ENCODE results near the gene HRK. TPM values are rescaled to one million over a fixed set of nuclear protein-coding genes. Genes with fewer than 3 reads are reported as not detected.

The HRK gene
- total and polyA plus RNA-seq, 7 experiments from 2014 or later = 1.1 TPM; not detected in 6

DNA sequence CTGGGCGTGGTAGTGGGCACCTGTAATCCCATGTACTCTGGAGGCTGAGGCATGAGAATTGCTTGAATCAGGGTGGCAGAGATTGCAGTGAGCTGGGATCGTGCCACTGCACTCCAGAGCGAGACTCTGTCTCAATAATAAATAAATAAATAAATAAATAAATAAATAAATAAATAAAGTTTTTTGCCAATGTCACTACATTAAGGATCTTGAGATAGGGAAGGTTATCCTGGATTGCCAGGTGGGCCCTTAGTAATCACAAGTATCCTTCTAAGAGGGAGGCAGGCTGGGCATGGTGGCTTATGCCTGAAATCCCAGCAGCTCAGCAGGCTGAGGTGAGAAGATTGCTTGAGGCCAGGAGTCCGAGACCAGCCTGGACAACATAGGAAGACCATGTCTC, 25.0 kb upstream of the HRK start:
- H3K27ac Mint-ChIP-seq = no peak overlapping the region
- Histone ChIP-seq H3K4me1 (ENCODE audit: control insufficient read depth in 2 of 2, insufficient read depth in 2 of 2, low read length in 2 of 2) (no peaks in the 10 kb centered on the region), H3K36me3 (ENCODE audit: control insufficient read depth in 2 of 3, insufficient read depth in 3 of 3, low read length in 3 of 3) (no peaks in the 10 kb centered on the region), H3K4me3 (ENCODE audit: low read length) (no peak overlapping the region), H3K9me3 (ENCODE audit: control insufficient read depth in 2 of 3, low read length in 3 of 3) (no peaks in the 10 kb centered on the region), H3K27ac (ENCODE audit: low read depth, low read length) (no peak overlapping the region), H3K27me3 (ENCODE audit: control insufficient read depth in 2 of 2, insufficient read depth in 2 of 2, low read length in 2 of 2) (no peaks in the 10 kb centered on the region)
- no peak overlapping the region for H3K4me3 Mint-ChIP-seq
- ChIA-PET CTCF (no interaction called here), POLR2A (interaction anchor here (0.7 kb wide), 1 partner anchor 84 kb away, joined by 5 read pairs; no protein-coding TSS in a partner anchor)
- intact Hi-C loops (cut with micrococcal nuclease) = no loop called here
- DNase-seq (no peak), ATAC-seq (no peak)
- peaks cover 4 to 12% (median 6%) of the 10 kb centered on the region in 7 donors for H3K4me1 Mint-ChIP-seq
- no peaks in the 10 kb centered on the region for H3K9me3 Mint-ChIP-seq
- H3K36me3 Mint-ChIP-seq = peaks cover 0 to 4% (median 0%) of the 10 kb centered on the region in 5 donors
- peaks cover 9 to 54% (median 15%) of the 10 kb centered on the region in 5 donors for H3K27me3 Mint-ChIP-seq

DNA sequence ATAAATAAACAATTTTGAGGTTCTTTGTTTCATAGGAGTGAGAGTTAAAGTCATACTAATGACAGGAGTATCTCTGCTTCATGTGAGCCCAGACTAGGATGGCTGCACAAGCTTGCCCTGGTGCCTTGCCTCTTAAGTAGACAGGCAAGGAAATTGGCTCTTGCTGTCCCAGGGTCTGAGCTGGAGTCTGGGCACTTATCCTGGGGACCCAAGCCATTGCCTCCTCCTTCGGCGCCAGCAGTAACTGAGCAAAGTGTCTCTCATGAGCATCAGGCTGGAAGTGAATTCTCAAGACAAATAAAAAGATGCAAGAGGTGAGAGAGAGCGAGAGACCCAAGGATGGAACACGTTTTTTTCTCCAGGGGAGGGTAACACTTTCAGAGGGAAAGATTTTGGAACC, 22.6 kb upstream of the HRK start:
- H3K36me3 Mint-ChIP-seq = no peaks in the 10 kb centered on the region
- ChIA-PET CTCF (no interaction called here), POLR2A (interaction anchor here (0.7 kb wide), 1 partner anchor 298 kb away, joined by 3 read pairs; no protein-coding TSS in a partner anchor)
- no peaks in the 10 kb centered on the region for H3K27me3 ChIP-seq (ENCODE audit: control insufficient read depth in 2 of 2, insufficient read depth in 2 of 2, low read length in 2 of 2)
- H3K27ac ChIP-seq (ENCODE audit: low read depth, low read length) = no peak overlapping the region
- H3K9me3 ChIP-seq (ENCODE audit: control insufficient read depth in 2 of 3, low read length in 3 of 3) = no peaks in the 10 kb centered on the region
- no peak overlapping the region for H3K4me3 ChIP-seq (ENCODE audit: low read length)
- ATAC-seq (no peak), DNase-seq (no peak)
- H3K36me3 ChIP-seq (ENCODE audit: control insufficient read depth in 2 of 3, insufficient read depth in 3 of 3, low read length in 3 of 3) = no peaks in the 10 kb centered on the region
- peak overlapping the region in 1 of 9 donors; percentile 78 for H3K27ac Mint-ChIP-seq
- no peaks in the 10 kb centered on the region for H3K4me1 Mint-ChIP-seq
- H3K27me3 Mint-ChIP-seq = peaks cover 22 to 61% (median 27%) of the 10 kb centered on the region in 5 donors
- H3K4me3 Mint-ChIP-seq = peak overlapping the region in 1 of 10 donors; percentile 1
- H3K9me3 Mint-ChIP-seq = peaks cover 0 to 2% (median 0%) of the 10 kb centered on the region in 11 donors
- no peaks in the 10 kb centered on the region for H3K4me1 ChIP-seq (ENCODE audit: control insufficient read depth in 2 of 2, insufficient read depth in 2 of 2, low read length in 2 of 2)
- intact Hi-C loops (cut with micrococcal nuclease) = no loop called here

DNA sequence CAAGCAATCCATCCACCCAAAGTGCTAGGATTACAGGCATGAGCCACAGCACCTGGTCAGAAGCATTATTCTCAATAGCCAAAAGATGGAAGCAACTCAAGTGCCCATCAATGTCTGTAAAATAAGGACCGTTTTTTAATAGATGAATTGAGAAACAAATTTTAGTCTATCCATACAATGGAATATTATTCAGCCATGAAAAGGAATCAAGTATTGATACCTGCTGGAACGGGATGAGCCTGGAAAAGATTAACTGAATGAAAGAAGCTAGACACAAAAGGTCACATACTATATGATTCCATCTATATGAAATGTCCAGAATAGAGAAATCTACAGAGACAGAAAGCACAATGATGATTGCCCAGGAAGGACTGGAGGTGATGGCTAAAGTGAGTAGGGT, 20.4 kb upstream of the HRK start:
- no peak for ATAC-seq
- Histone ChIP-seq H3K27ac (ENCODE audit: low read depth, low read length) (no peak overlapping the region), H3K4me1 (ENCODE audit: control insufficient read depth in 2 of 2, insufficient read depth in 2 of 2, low read length in 2 of 2) (no peaks in the 10 kb centered on the region), H3K9me3 (ENCODE audit: control insufficient read depth in 2 of 3, low read length in 3 of 3) (no peaks in the 10 kb centered on the region), H3K27me3 (ENCODE audit: control insufficient read depth in 2 of 2, insufficient read depth in 2 of 2, low read length in 2 of 2) (no peaks in the 10 kb centered on the region), H3K36me3 (ENCODE audit: control insufficient read depth in 2 of 3, insufficient read depth in 3 of 3, low read length in 3 of 3) (no peaks in the 10 kb centered on the region), H3K4me3 (ENCODE audit: low read length) (no peak overlapping the region)
- ChIA-PET CTCF (no interaction called here), POLR2A (no interaction called here)
- DNase-seq = no peak
- no peaks in the 10 kb centered on the region for H3K4me1 Mint-ChIP-seq
- H3K9me3 Mint-ChIP-seq = peaks cover 0 to 2% (median 0%) of the 10 kb centered on the region in 11 donors
- H3K36me3 Mint-ChIP-seq = no peaks in the 10 kb centered on the region
- H3K27me3 Mint-ChIP-seq = peaks cover 25 to 54% (median 30%) of the 10 kb centered on the region in 5 donors
- intact Hi-C loops (cut with micrococcal nuclease) = no loop called here
- H3K27ac Mint-ChIP-seq = no peak overlapping the region
- H3K4me3 Mint-ChIP-seq = no peak overlapping the region

DNA sequence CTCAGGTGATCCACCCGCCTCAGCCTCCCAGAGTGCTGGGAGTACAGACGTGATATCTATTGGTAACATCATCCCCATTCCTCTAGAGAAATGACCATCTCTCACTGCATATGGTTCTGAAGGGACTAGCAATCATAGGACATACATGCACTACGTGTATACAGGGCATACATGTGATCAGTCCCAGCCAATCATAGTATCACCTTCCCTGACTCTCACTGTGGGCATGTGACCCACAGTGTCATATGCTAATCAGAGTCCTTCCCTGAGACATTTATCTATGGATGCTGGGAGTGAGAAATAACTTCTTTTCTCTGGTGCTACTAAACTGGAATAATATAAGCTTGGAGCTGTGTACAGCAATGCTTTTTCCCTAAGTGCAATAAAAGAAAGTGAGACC, 17.4 kb upstream of the HRK start:
- no peak overlapping the region for H3K4me3 ChIP-seq (ENCODE audit: low read length)
- H3K9me3 ChIP-seq (ENCODE audit: control insufficient read depth in 2 of 3, low read length in 3 of 3) = no peaks in the 10 kb centered on the region
- H3K4me1 ChIP-seq (ENCODE audit: control insufficient read depth in 2 of 2, insufficient read depth in 2 of 2, low read length in 2 of 2) = no peaks in the 10 kb centered on the region
- no peaks in the 10 kb centered on the region for H3K36me3 Mint-ChIP-seq
- no peaks in the 10 kb centered on the region for H3K36me3 ChIP-seq (ENCODE audit: control insufficient read depth in 2 of 3, insufficient read depth in 3 of 3, low read length in 3 of 3)
- intact Hi-C loops (cut with micrococcal nuclease) = no loop called here
- POLR2A ChIA-PET = no interaction called here
- ATAC-seq (no peak), DNase-seq (no peak)
- H3K27me3 Mint-ChIP-seq = peaks cover 21 to 53% (median 25%) of the 10 kb centered on the region in 5 donors
- H3K4me3 Mint-ChIP-seq = no peak overlapping the region
- CTCF ChIA-PET = no interaction called here
- H3K4me1 Mint-ChIP-seq = no peaks in the 10 kb centered on the region
- no peaks in the 10 kb centered on the region for H3K27me3 ChIP-seq (ENCODE audit: control insufficient read depth in 2 of 2, insufficient read depth in 2 of 2, low read length in 2 of 2)
- H3K27ac ChIP-seq (ENCODE audit: low read depth, low read length) = no peak overlapping the region
- H3K9me3 Mint-ChIP-seq = peaks cover 0 to 2% (median 0%) of the 10 kb centered on the region in 11 donors
- H3K27ac Mint-ChIP-seq = no peak overlapping the region

DNA sequence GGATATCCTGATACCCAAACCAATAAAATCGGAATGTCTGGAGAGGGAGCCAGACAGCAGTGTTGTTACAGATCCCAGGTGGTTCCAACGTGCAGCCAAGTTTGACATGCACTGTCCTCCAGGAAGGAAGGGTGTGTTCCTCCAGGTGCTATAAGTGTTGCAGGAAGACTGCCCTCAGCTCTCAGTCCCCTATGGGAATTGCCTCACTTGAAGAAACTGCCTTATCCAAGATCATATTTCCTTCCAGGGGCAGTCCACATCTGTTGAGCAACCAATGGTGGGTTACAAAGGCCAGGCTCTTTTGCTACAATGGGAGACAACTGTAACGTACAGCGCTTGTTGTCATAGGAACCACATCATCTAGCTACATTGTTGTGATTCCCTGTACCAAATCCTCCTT, 16.2 kb upstream of the HRK start:
- Mint-ChIP-seq H3K9me3 (peaks cover 0 to 2% (median 0%) of the 10 kb centered on the region in 11 donors), H3K27me3 (peaks cover 16 to 50% (median 29%) of the 10 kb centered on the region in 5 donors), H3K27ac (no peak overlapping the region), H3K36me3 (no peaks in the 10 kb centered on the region), H3K4me1 (no peaks in the 10 kb centered on the region), H3K4me3 (no peak overlapping the region)
- ATAC-seq = no peak
- Histone ChIP-seq H3K36me3 (ENCODE audit: control insufficient read depth in 2 of 3, insufficient read depth in 3 of 3, low read length in 3 of 3) (no peaks in the 10 kb centered on the region), H3K27me3 (ENCODE audit: control insufficient read depth in 2 of 2, insufficient read depth in 2 of 2, low read length in 2 of 2) (no peaks in the 10 kb centered on the region), H3K27ac (ENCODE audit: low read depth, low read length) (no peak overlapping the region), H3K9me3 (ENCODE audit: control insufficient read depth in 2 of 3, low read length in 3 of 3) (no peaks in the 10 kb centered on the region), H3K4me3 (ENCODE audit: low read length) (no peak overlapping the region), H3K4me1 (ENCODE audit: control insufficient read depth in 2 of 2, insufficient read depth in 2 of 2, low read length in 2 of 2) (no peaks in the 10 kb centered on the region)
- CTCF ChIA-PET = no interaction called here
- no peak for DNase-seq
- intact Hi-C loops (cut with micrococcal nuclease) = no loop called here
- POLR2A ChIA-PET = no interaction called here

DNA sequence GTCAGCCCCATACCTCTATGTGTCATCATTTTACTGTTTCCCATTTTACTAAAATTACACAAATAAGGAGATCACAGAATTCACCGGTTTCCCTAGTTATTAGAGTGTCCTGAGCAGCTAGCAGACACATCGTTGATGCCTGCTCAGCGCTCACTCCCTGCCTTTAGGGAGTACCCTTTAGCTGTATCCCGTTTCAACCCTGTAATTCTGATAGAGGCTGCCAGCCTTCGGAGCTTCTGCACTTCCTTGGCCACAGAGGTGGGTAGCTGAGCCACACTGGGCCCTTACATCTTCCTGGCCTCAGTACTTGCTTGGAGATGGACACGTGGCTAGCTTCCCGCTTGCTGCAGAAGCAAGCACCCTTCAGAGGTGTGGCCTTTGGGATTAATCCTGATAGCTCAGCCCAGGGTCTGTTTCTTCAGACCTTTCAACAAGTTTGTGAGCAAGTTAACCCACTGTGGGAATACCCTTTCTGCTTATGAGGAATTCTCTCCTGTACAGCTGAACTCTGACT, 15.2 kb upstream of the HRK start:
- H3K4me3 ChIP-seq (ENCODE audit: low read length) = no peak overlapping the region
- intact Hi-C loops (cut with micrococcal nuclease) = no loop called here
- no peaks in the 10 kb centered on the region for H3K27me3 ChIP-seq (ENCODE audit: control insufficient read depth in 2 of 2, insufficient read depth in 2 of 2, low read length in 2 of 2)
- Mint-ChIP-seq H3K36me3 (no peaks in the 10 kb centered on the region), H3K9me3 (peaks cover 0 to 2% (median 0%) of the 10 kb centered on the region in 11 donors), H3K27ac (no peak overlapping the region), H3K4me3 (no peak overlapping the region), H3K27me3 (peaks cover 11 to 43% (median 21%) of the 10 kb centered on the region in 5 donors), H3K4me1 (no peaks in the 10 kb centered on the region)
- no peak for ATAC-seq
- H3K4me1 ChIP-seq (ENCODE audit: control insufficient read depth in 2 of 2, insufficient read depth in 2 of 2, low read length in 2 of 2) = no peaks in the 10 kb centered on the region
- no peaks in the 10 kb centered on the region for H3K36me3 ChIP-seq (ENCODE audit: control insufficient read depth in 2 of 3, insufficient read depth in 3 of 3, low read length in 3 of 3)
- ChIA-PET CTCF (no interaction called here), POLR2A (no interaction called here)
- no peak overlapping the region for H3K27ac ChIP-seq (ENCODE audit: low read depth, low read length)
- H3K9me3 ChIP-seq (ENCODE audit: control insufficient read depth in 2 of 3, low read length in 3 of 3) = no peaks in the 10 kb centered on the region
- no peak for DNase-seq

DNA sequence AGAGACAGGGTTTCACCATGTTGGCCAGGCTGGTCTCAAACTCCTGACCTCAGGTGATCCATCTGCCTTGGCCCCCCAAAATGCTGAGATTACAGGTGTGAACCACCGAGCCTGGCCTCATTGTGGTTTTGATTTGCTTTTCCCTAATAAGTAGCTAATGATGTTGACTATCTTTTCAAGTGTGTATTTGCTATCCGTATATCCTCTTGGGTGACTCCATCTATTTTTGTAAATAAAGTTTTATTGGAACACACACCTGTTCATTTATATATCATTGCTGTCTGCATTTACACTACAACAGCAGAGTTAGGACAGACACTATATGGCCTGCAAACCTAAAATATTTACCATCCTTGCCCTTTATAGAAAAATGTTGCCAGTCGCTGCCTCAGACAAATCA, 13.7 kb upstream of the HRK start:
- Histone ChIP-seq H3K27ac (ENCODE audit: low read depth, low read length) (no peak overlapping the region), H3K9me3 (ENCODE audit: control insufficient read depth in 2 of 3, low read length in 3 of 3) (no peaks in the 10 kb centered on the region), H3K27me3 (ENCODE audit: control insufficient read depth in 2 of 2, insufficient read depth in 2 of 2, low read length in 2 of 2) (no peaks in the 10 kb centered on the region), H3K4me1 (ENCODE audit: control insufficient read depth in 2 of 2, insufficient read depth in 2 of 2, low read length in 2 of 2) (no peaks in the 10 kb centered on the region), H3K36me3 (ENCODE audit: control insufficient read depth in 2 of 3, insufficient read depth in 3 of 3, low read length in 3 of 3) (no peaks in the 10 kb centered on the region), H3K4me3 (ENCODE audit: low read length) (no peak overlapping the region)
- Mint-ChIP-seq H3K9me3 (peaks cover 0 to 5% (median 0%) of the 10 kb centered on the region in 11 donors), H3K27ac (no peak overlapping the region), H3K36me3 (no peaks in the 10 kb centered on the region), H3K27me3 (peaks cover 5 to 42% (median 13%) of the 10 kb centered on the region in 5 donors), H3K4me1 (no peaks in the 10 kb centered on the region), H3K4me3 (no peak overlapping the region)
- ChIA-PET POLR2A (no interaction called here), CTCF (no interaction called here)
- intact Hi-C loops (cut with micrococcal nuclease) = no loop called here
- DNase-seq = no peak
- ATAC-seq = no peak

Measured in naive thymus-derived CD4-positive, alpha-beta T cell (primary cell).